GM12874 (cell line): ENCODE data around the gene SLC44A5.

Experiments
- CTCF ChIP-seq: IDR thresholded peaks from 2 replicates; pipeline ENCODE4 v1.5.1; 2011; ENCODE audit warnings: low read depth, mild to moderate bottlenecking, control low read depth, low read length, moderate library complexity; ENCODE audit not compliant: insufficient read depth

Gene SLC44A5

GRCh38 chr1:75612976-75613375, 2.1 kb upstream of the SLC44A5 start:
- TF ChIP-seq CTCF: no peak

GRCh38 chr1:75602486-75602885, 8.4 kb downstream of the SLC44A5 start:
- no peak for TF ChIP-seq CTCF

DNA sequence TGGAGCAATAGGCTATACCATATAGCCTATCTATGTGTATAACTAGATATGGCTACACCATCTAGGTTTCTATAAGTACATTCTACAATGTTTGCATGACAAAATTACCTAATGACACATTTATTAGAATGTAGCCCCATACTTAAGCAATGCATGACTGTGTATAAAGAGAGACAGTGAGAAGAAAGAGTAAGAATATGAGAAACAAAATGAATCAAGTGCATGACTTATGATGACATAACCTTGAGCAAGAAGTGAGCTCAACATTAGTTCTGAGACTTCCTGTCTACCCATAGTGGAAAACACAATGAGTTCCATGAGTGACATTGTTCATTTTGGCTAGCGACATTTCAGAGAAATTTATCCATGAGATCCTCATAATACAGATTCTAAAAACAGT, 10.1 kb downstream of the SLC44A5 start:
- TF ChIP-seq CTCF: no peak

DNA sequence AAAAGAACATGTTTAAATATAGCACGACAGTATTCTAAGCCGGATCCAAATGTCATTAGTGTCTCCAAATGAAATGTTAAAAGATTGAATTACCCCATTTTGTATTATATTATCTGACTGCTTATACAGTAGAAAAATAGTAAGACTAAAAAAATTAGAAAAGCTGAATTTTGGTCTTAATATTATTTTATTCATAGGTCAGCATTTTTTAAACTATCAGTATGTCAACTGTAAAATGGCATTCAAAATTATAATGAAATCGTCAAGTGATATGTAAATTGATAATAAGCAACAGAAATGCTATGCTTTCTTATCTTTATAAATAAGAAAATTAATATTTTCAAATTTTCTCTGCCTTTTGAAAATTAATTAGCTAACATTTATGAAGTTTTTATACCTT, 16.6 kb downstream of the SLC44A5 start:
- TF ChIP-seq CTCF: no peak

GRCh38 chr1:75589637-75590036, 21.3 kb downstream of the SLC44A5 start:
- TF ChIP-seq CTCF: no peak

DNA sequence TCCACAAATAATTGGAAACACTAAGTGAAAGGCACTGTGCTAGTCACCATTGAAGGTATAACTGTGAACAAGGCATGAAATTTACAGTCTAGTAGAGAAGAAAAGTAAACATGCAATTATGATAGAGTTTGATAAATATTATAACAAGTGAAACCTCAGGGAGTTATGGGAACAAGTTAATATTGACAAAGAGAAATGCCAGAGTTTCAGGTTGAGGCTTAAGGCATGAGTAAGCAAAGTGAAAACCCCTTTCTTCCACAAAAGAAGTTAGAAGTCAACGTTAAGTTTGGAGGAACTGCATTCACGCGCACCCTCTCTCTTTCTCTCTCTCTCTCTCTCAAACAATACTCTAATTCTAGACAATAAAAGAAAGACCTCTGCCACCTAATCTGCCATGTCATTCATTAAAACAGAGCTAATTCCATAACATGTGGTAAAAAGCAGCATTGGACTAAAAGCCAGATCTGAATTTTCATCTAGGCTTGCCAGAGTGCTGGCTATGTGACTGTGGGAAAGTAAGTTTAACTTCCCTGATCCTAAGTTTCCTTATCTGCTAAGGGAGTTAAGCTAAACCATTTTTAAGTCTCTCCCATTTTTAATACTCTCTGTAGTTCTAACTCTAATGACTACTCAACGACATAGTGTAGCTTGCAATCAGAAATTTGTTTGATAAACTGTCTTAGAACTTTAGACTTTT, 22.0 kb downstream of the SLC44A5 start:
- TF ChIP-seq CTCF: no peak

GRCh38 chr1:75587692-75588091, 23.2 kb downstream of the SLC44A5 start:
- TF ChIP-seq CTCF: no peak
